Measurements from ENCODE around the gene NGB.

The NGB gene

GRCh38 chr14:77265561-77266335 lies 5.3 kb downstream of the NGB start:
- no peak for DNase-seq (ENCODE audit: low read depth in 2 of 2, low spot score in 1 of 2)

GRCh38 chr14:77265187-77265515 lies 5.9 kb downstream of the NGB start:
- DNase-seq (ENCODE audit: low read depth in 2 of 2, low spot score in 1 of 2) = no peak

DNA sequence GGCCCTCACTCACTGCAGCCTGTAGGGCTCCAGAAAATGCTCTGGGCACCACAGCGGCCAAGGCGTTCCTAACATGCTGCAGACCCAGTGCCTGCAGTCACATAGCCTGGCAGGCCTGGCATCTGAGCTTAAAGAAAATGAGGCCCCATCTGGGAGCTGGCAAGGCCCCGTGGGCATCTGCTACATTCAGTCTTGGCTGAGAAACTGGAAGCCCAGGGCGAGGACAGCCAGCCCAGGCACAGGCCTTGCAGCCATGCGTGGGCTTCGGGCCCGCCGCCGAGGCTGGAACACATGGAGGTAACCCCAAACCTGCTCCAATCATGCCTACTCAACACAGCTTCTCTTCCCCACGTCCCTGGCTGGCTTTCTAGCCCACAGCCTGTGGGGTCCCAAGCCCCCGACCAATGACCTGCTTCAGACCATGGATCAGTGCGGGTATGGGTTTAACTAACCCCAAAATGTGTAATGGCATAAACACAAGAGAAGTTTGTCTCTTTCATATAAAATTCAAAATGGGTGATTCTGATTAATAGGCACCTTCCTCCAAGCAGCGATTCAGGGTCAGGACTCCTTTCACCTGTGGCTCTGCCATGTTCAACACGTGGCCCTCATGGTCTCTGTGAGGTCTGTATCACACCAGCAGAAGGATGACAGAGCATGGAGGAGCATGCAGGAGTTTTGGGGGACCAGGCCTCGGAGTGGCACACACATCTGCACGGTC lies 6.4 kb downstream of the NGB start:
- no peak for DNase-seq (ENCODE audit: low read depth in 2 of 2, low spot score in 1 of 2)

- no peak for DNase-seq (ENCODE audit: low read depth in 2 of 2, low spot score in 1 of 2)
Measured at GRCh38 chr14:77260631-77261030, 10.4 kb downstream of the NGB start.

DNA sequence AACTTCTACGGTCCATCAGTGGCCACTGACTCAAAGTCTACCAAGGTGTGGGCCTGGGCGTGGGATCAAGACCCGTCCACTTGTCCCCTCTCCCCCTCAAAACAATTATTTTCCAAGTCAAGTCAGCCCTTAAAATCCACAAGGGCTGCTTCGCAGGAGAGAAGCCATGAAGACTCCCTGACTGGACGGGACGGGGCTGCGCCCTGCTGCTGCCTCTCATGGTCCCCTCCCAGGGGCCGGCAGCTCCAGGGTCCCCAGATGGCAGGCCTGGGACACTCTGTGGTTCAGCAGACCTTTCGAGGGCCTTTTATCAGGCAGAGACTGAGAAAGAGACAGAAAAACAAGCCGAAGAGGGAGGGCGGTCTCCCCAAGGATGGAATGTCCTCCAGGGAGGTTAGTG lies 10.8 kb downstream of the NGB start:
- DNase-seq (ENCODE audit: low read depth in 2 of 2, low spot score in 1 of 2) = no peak

- DNase-seq (ENCODE audit: low read depth in 2 of 2, low spot score in 1 of 2) = no peak
Measured at GRCh38 chr14:77259025-77259715, 11.8 kb downstream of the NGB start.

DNA sequence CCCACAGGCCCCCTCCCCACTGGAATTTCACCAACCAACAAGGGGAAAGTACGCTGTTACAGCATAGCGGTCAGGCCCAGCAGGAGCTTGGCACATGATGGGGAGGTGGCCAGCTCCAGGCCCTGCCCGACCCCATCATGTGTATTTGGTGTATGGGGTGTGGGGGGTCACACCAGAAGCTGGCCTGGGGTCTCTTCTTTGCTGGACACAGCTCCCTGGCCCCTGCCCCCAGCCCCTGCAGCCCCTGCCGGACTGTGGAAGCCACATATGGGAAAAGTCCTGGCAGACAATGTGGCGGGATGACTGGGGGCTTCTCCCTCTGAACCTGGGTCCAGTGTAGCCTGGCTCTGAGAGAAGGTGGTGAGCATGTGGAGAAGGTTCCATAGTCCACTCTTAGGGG lies 12.4 kb downstream of the NGB start:
- DNase-seq (ENCODE audit: low read depth in 2 of 2, low spot score in 1 of 2) = no peak

- no peak for DNase-seq (ENCODE audit: low read depth in 2 of 2, low spot score in 1 of 2)
Measured at GRCh38 chr14:77257700-77258099, 13.3 kb downstream of the NGB start.

- DNase-seq (ENCODE audit: low read depth in 2 of 2, low spot score in 1 of 2) = no peak
Measured at GRCh38 chr14:77256694-77257093, 14.3 kb downstream of the NGB start.

DNA sequence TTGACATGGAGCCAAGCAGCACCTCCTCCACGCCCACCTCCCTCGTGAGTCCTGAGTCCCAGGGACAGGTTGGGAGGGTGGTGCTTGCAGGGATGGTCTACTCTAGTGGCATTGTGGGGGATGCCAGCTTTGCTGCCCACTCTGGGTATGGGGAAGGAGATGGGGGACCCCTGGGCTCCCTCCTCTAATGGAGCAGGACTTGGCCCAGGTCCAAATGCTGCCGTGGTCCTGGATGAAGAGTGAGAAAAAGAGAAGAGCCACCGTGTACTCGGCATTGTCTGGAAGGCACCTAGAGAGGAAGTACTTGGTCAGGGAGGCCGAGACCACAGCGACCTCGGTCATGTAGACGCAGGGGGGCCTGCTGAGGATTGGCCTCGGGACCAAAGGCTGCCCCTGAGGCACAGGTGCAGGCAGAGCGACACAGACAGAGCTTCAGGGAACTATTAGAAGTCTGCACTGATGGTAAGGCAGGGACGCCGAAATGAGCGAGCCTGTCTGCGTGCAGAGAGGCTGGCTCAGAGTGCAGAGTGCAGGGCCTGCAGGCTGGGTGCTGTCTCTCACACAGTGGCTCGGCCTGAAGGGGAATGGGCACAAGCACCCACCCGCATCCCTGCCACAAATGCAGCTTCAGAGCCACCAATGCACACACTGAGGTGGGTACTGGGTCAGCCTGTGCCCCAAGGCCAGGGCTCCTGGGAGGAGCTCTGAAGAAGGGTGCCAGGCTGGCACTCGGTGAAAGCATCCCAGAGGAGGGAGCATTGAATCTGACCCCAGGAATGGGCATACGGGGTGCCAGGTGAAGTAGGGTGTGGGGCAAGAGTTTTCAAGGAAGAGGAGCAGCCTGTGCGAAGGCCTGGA lies 17.4 kb downstream of the NGB start:
- DNase-seq (ENCODE audit: low read depth in 2 of 2, low spot score in 1 of 2) = no peak

DNA sequence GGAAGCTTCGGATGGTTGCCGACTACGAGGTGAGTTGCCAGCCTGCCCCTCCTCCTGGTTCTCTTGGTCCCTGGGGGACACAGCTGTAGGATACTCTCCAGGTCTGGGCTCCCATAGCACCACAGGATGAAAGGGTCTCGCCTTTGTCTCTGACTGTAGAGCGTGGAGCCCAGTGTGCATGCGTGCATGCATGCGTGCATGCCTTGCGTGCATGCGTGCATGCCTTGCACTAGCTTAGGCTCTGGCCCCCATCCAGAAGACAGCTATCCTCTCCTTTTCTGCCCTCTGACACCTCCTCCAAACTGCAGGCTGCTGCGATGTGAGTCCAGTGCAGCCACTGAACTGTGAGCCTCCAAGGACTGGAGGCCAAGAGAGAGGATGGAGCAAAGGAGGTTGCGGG lies 19.1 kb downstream of the NGB start:
- DNase-seq (ENCODE audit: low read depth in 2 of 2, low spot score in 1 of 2) = no peak

- DNase-seq (ENCODE audit: low read depth in 2 of 2, low spot score in 1 of 2) = no peak
Measured at GRCh38 chr14:77250927-77251326, 20.1 kb downstream of the NGB start.

DNA sequence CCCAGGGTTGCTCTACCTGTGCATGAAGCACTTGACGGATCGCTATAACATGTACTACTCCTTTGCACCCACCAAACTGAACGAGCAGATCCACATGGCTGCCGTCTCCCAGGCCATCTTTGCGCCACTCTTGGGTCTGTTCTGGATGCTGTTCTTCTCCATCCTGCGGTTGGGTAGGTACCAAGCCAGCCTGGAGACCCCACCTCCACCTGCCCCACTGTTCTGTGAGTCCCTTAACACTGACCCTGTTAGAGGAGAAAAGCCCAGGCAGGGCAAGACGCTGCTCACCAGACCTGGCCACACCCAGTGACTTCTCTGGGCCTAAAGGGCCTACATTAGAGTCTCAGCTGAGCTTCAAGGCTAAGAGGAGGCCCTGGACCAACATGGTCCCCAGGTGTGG lies 21.7 kb downstream of the NGB start:
- DNase-seq (ENCODE audit: low read depth in 2 of 2, low spot score in 1 of 2) = no peak

GRCh38 chr14:77248666-77249065 lies 22.3 kb downstream of the NGB start:
- no peak for DNase-seq (ENCODE audit: low read depth in 2 of 2, low spot score in 1 of 2)

DNA sequence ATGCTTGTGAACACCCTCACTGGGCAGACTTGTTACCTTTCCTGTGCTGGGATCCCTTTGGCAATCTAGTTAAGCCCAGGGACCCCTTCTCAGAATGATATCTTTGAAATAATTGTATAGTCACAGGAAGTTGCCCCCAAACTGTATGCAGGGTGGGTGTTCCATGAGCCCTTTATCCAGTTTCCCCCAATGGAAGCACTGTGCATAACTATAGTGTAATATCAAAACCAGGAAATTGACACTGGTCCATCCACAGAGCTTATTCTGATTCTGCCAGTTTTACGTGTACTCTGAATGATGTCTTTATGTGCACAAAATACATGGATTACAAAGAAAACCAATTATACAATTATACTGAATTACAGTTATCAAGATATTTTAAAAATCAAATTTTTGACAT lies 24.2 kb downstream of the NGB start:
- no peak for DNase-seq (ENCODE audit: low read depth in 2 of 2, low spot score in 1 of 2)

GRCh38 chr14:77245820-77246219 lies 25.2 kb downstream of the NGB start:
- DNase-seq (ENCODE audit: low read depth in 2 of 2, low spot score in 1 of 2) = no peak

GRCh38 chr14:77243853-77244252 lies 27.2 kb downstream of the NGB start:
- DNase-seq (ENCODE audit: low read depth in 2 of 2, low spot score in 1 of 2) = no peak

- no peak for DNase-seq (ENCODE audit: low read depth in 2 of 2, low spot score in 1 of 2)
Measured at GRCh38 chr14:77242752-77243151, 28.3 kb downstream of the NGB start.

DNA sequence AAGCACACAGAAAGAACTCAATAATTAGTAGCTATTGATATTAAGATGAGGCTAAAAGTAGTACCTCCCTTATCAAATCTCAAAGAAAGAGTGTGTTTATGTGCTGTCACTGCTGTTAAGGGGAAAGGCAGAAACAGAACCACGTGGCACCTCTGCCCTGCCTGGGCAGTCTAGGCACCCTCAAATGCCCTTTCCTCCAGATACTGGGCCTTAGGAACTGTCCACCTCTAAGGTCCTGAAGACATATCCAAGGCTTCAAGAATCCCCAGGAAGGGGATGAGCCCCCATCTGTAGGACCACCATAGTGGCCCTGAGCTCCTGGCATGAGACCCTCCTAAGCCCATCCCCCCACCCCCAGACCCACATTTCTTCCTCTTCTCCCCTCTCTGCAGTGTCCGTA lies 29.1 kb downstream of the NGB start:
- DNase-seq (ENCODE audit: low read depth in 2 of 2, low spot score in 1 of 2) = no peak

GRCh38 chr14:77240336-77240915 lies 30.6 kb downstream of the NGB start:
- no peak for DNase-seq (ENCODE audit: low read depth in 2 of 2, low spot score in 1 of 2)

GRCh38 chr14:77239412-77239811 lies 31.6 kb downstream of the NGB start:
- DNase-seq (ENCODE audit: low read depth in 2 of 2, low spot score in 1 of 2) = no peak
